HepG2 (cell line): ENCODE results near the gene P2RX5. TPM values are rescaled to one million over a fixed set of nuclear protein-coding genes. Genes with fewer than 3 reads are reported as not detected.
A peak's percentile ranks its signal among the peaks of the same experiment; 100 is the strongest.

ENCODE experiments used
- ERF ChIP-seq: IDR thresholded peaks from 2 replicates; pipeline ENCODE4 v1.6.1; 2018; ENCODE audit warnings: missing biosample characterization, missing genetic modification reagents
- KAT7 ChIP-seq: IDR thresholded peaks from 2 replicates; pipeline ENCODE4 v1.6.1; 2018; ENCODE audit warnings: borderline replicate concordance, missing compliant biosample characterization
- POGK ChIP-seq: sonication (generic); formaldehyde crosslinking; conservative IDR thresholded peaks from 2 replicates; pipeline ENCODE4 v1.8.0; 2022; ENCODE audit warnings: mild to moderate bottlenecking, moderate library complexity, missing genetic modification reagents
- POLR2AphosphoS5 ChIP-seq: IDR thresholded peaks from 2 replicates; pipeline ENCODE4 v1.6.1; 2012; ENCODE audit warnings: low read depth, low read length
- PPARG ChIP-seq: conservative IDR thresholded peaks from 2 replicates; pipeline ENCODE4 v1.6.1; 2016; ENCODE audit warnings: missing biosample characterization, missing genetic modification reagents
- SMYD3 ChIP-seq: sonication (generic); formaldehyde crosslinking; IDR thresholded peaks from 2 replicates; pipeline ENCODE4 v1.8.1; 2023; ENCODE audit warnings: mild to moderate bottlenecking, missing genetic modification reagents
- TBP ChIP-seq: sonication (generic); formaldehyde crosslinking; IDR thresholded peaks from 2 replicates; pipeline ENCODE4 v1.5.0; 2020; ENCODE audit warnings: missing genetic modification reagents
- TIGD3 ChIP-seq: sonication (generic); formaldehyde crosslinking; IDR thresholded peaks from 2 replicates; pipeline ENCODE4 v1.5.1; 2020; ENCODE audit warnings: mild to moderate bottlenecking, missing genetic modification reagents, borderline replicate concordance
- ZBTB46 ChIP-seq: sonication (generic); formaldehyde crosslinking; IDR thresholded peaks from 2 replicates; pipeline ENCODE4 v1.4.0; 2020; ENCODE audit warnings: mild to moderate bottlenecking, missing genetic modification reagents, borderline replicate concordance
- ZMYM3 ChIP-seq: sonication (generic); formaldehyde crosslinking; IDR thresholded peaks from 2 replicates; pipeline ENCODE4 v1.5.1; 2020; ENCODE audit warnings: mild to moderate bottlenecking, missing genetic modification reagents
- ZNF143 ChIP-seq: sonication (generic); formaldehyde crosslinking; IDR thresholded peaks from 2 replicates; pipeline ENCODE4 v1.4.0; 2020; ENCODE audit warnings: missing genetic modification reagents
- ZNF232 ChIP-seq: sonication (generic); formaldehyde crosslinking; IDR thresholded peaks from 2 replicates; pipeline ENCODE4 v1.4.0; 2020; ENCODE audit warnings: missing genetic modification reagents, borderline replicate concordance
- ZNF235 ChIP-seq: sonication (generic); formaldehyde crosslinking; IDR thresholded peaks from 2 replicates; pipeline ENCODE4 v1.8.1; 2023; ENCODE audit warnings: mild to moderate bottlenecking, missing genetic modification reagents, borderline replicate concordance
- ZNF3 ChIP-seq: IDR thresholded peaks from 2 replicates; pipeline ENCODE4 v1.7.0; 2017; ENCODE audit warnings: inconsistent platforms
- ZNF580 ChIP-seq: IDR thresholded peaks from 2 replicates; pipeline ENCODE4 v1.6.1; 2016; ENCODE audit warnings: low read depth, borderline replicate concordance
- ZNF609 ChIP-seq: sonication (generic); formaldehyde crosslinking; IDR thresholded peaks from 2 replicates; pipeline ENCODE4 v1.4.0; 2020; ENCODE audit warnings: mild to moderate bottlenecking, missing genetic modification reagents, borderline replicate concordance
- ZNF737 ChIP-seq: sonication (generic); formaldehyde crosslinking; IDR thresholded peaks from 2 replicates; pipeline ENCODE4 v1.5.0; 2020; ENCODE audit warnings: missing genetic modification reagents, mild to moderate bottlenecking, borderline replicate concordance
- ZNF788 ChIP-seq: sonication (generic); formaldehyde crosslinking; IDR thresholded peaks from 2 replicates; pipeline ENCODE4 v1.5.0; 2020; ENCODE audit warnings: mild to moderate bottlenecking, missing genetic modification reagents, borderline replicate concordance
- polyA plus RNA-seq, 8 experiments: library from polyadenylated mRNA; depleted of rRNA in 3 of 8; stranded (reverse) in 7 of 8; unstranded in 1 of 8; fragments of >200 nt; fragmentation: Illumina TruSeq in 4 of 8; extraction: Trizol in 4 of 8; gene quantifications; 2 replicates each; pipeline versions ENCODE4 v1.2.1 to v1.2.3, GENCODE V29; 2011 to 2016; ENCODE audit warnings: low read depth in 4 of 8, missing spikeins in 1 of 8, mixed read lengths in 1 of 8; ENCODE audit not compliant: insufficient read depth in 1 of 8
- total RNA-seq, 5 experiments: library from RNA; depleted of rRNA; stranded (reverse); fragments of >200 nt; fragmentation: Illumina TruSeq; extraction: Trizol; gene quantifications; 2 replicates each; pipeline ENCODE4 v1.2.3, GENCODE V29; 2016; ENCODE audit warnings: low read depth in 1 of 5

The P2RX5 gene
- total and polyA plus RNA-seq, 2 of the 13 experiments (the other 11 are each of a cell fraction or from before 2014, with no cell fraction given) = 0.95 to 1.7 TPM

GRCh38 chr17:3667366-3668278 is 28.3 kb downstream of the P2RX5 start (continued):
- no peak; the same call in 1 of the 2 replicates for TF ChIP-seq POGK (CRISPR knock-in tag)
- peak; percentile 95; the same call in 1 of the 2 replicates for TF ChIP-seq TIGD3 (CRISPR knock-in tag)
- TF ChIP-seq ZNF737 (CRISPR knock-in tag) = no peak
- 0 out of 2 replicates have a peak, but pooled peaks have one; percentile 2 for TF ChIP-seq ERF
- no peak for TF ChIP-seq ZNF235 (CRISPR knock-in tag)
- no peak for TF ChIP-seq PPARG (CRISPR knock-in tag)
- TF ChIP-seq ZNF788 (CRISPR knock-in tag) = peak; percentile 62; the same call in 1 of the 2 replicates
- no peak for TF ChIP-seq ZBTB46 (CRISPR knock-in tag)
- 0 out of 2 replicates have a peak, but pooled peaks have one; percentile 17 for TF ChIP-seq KAT7 (CRISPR knock-in tag)
- TF ChIP-seq ZMYM3 = peak; percentile 72
- TF ChIP-seq ZNF3 (CRISPR knock-in tag) = no peak
- 0 out of 2 replicates have a peak, but pooled peaks have one; percentile 20 for TF ChIP-seq ZNF609
- no peak for TF ChIP-seq POLR2AphosphoS5
- TF ChIP-seq ZNF232 (CRISPR knock-in tag) = peak; percentile 61; the same call in 1 of the 2 replicates
- TF ChIP-seq ZNF580 = no peak; the same call in 1 of the 2 replicates
- TF ChIP-seq SMYD3 (CRISPR knock-in tag) = peak; percentile 90; the same call in 1 of the 2 replicates
- TF ChIP-seq TBP = no peak
- no peak for TF ChIP-seq ZNF143 (CRISPR knock-in tag)
